Stomach (tissue), 4 donors: ENCODE data around the gene BCAP29.

Experiments
- CTCF ChIP-seq, 7 experiments: fragments of 450-650 bp in 4 of 7; fragments of 200-600 bp in 3 of 7; sonication (generic) in 3 of 7; IDR thresholded peaks; one replicate each; pipeline ENCODE4 v1.5.1; 2016 to 2019; ENCODE audit warnings: antibody characterized with exemption in 7 of 7, control low read depth in 2 of 7, mild to moderate bottlenecking in 1 of 7
- EP300 ChIP-seq: sonication (generic); formaldehyde crosslinking; IDR thresholded peaks from one replicate; pipeline ENCODE4 v1.6.1; 2017; ENCODE audit warnings: antibody characterized with exemption
- POLR2A ChIP-seq, 4 donors: fragments of 450-650 bp; IDR thresholded peaks; one replicate each; pipeline ENCODE4 v1.6.1; 2016; ENCODE audit warnings: antibody characterized with exemption in 4 of 4, control low read depth in 2 of 4, mild to moderate bottlenecking in 1 of 4, moderate library complexity in 1 of 4

DNA sequence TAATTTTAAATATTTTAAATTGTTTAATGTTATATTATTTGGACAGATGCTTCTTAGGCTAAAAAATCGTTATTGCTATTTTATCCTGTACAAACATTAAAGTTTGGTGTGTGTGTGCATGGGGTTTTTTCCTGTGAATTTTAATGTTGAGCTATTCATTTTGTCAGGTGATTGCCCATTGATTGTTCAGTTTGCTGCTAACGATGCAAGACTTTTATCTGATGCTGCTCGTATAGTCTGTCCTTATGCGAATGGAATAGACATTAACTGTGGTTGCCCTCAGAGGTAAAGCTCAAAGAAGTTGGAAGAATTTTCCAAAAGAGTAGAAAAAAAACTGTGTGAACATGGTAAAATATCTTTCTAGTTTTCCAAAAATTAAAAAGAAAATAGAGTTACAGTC lies 6.5 kb upstream of the BCAP29 start:
- TF ChIP-seq CTCF (IDR thresholded peaks at IDR 0.05) (no peak), EP300 (no peak), POLR2A (IDR thresholded peaks at IDR 0.05) (no peak)
